Endothelial cell of hepatic sinusoid (primary cell): Measurements from ENCODE around the gene FGA.

Source experiments
- in situ Hi-C: cut with HindIII; loops from 2 replicates; pipeline ENCODE4 v1.10.0; 2017; ENCODE audit warnings: low sequenced_read_pairs

FGA gene

GRCh38 chr4:154545689-154546088 lies 44.9 kb downstream of the FGA start:
- in situ Hi-C loops: no loop called here

GRCh38 chr4:154542271-154542879 lies 48.2 kb downstream of the FGA start:
- in situ Hi-C loops: no loop called here
